IMR-90 (cell line): Measurements from ENCODE around the gene CABCOCO1. TPM values are rescaled to one million over a fixed set of nuclear protein-coding genes. Genes with fewer than 3 reads are reported as not detected.

ENCODE experiments used
- ATAC-seq: fragments of 200-7000 bp; cut with Tn5 transposase; 2 replicates; pipeline ENCODE4 v1.9.1; 2020; ENCODE audit warnings: low read depth, mild to moderate bottlenecking, moderate library complexity
- BruUV-seq: library from RNA; stranded (reverse); fragments of 400-500 nt; replicated peaks from 2 replicates; lab custom pipeline; 2021; lab: Mats Ljungman, UMichigan
- CTCF ChIA-PET: fragments of 300-600 bp; formaldehyde crosslinking; extraction: SDS; loops from one replicate; lab custom pipeline; 2021; ENCODE audit warnings: antibody characterized with exemption; lab: Yijun Ruan, JAX
- POLR2A ChIA-PET: fragments of 300-600 bp; sonication (Branson Sonifier 250); formaldehyde crosslinking; loops from one replicate; lab custom pipeline; 2022; ENCODE audit warnings: antibody characterized with exemption; ENCODE audit not compliant: unreplicated experiment; lab: Charles Lee
- DNase-seq: peaks from one replicate; pipeline ENCODE4 v3.0.0; 2013
- H2AFZ ChIP-seq: replicated peaks from 2 replicates; pipeline ENCODE3; 2013; ENCODE audit warnings: low read length, mild to moderate bottlenecking; ENCODE audit not compliant: poor library complexity
- H2AK5ac ChIP-seq: 2 replicates; pipeline ENCODE4 v1.6.1; 2013; ENCODE audit warnings: low read depth, low read length, inconsistent platforms
- H2AK9ac ChIP-seq: replicated peaks from 2 replicates; pipeline ENCODE3; 2013; ENCODE audit warnings: mild to moderate bottlenecking, low read depth, low read length, moderate library complexity; ENCODE audit not compliant: poor library complexity
- H2BK120ac ChIP-seq: 2 replicates; pipeline ENCODE4 v1.6.1; 2013; ENCODE audit warnings: low read depth, low read length, inconsistent platforms
- H2BK15ac ChIP-seq: 3 replicates; pipeline ENCODE4 v1.6.1; 2013; ENCODE audit warnings: low read depth, low read length, inconsistent platforms
- H2BK20ac ChIP-seq: 2 replicates; pipeline ENCODE4 v1.6.1; 2013; ENCODE audit warnings: low read depth, mild to moderate bottlenecking, inconsistent platforms, low read length, moderate library complexity
- H2BK5ac ChIP-seq: 2 replicates; pipeline ENCODE4 v1.6.1; 2013; ENCODE audit warnings: mild to moderate bottlenecking, low read depth, low read length, inconsistent platforms; ENCODE audit not compliant: poor library complexity, severe bottlenecking
- H3K14ac ChIP-seq: replicated peaks from 2 replicates; pipeline ENCODE4 v1.6.1; 2013; ENCODE audit warnings: low read depth, low read length, inconsistent platforms
- H3K18ac ChIP-seq: 2 replicates; pipeline ENCODE4 v1.6.1; 2013; ENCODE audit warnings: low read depth, low read length, control low read depth
- H3K23ac ChIP-seq: 2 replicates; pipeline ENCODE4 v1.6.1; 2013; ENCODE audit warnings: low read depth, low read length, inconsistent platforms
- H3K27ac ChIP-seq: 2 replicates; pipeline ENCODE4 v1.5.1; 2013; ENCODE audit warnings: mild to moderate bottlenecking, control low read depth, low read length; ENCODE audit not compliant: insufficient read depth
- H3K27me3 ChIP-seq: 2 replicates; pipeline ENCODE4 v1.6.1; 2013; ENCODE audit warnings: low read length; ENCODE audit not compliant: control insufficient read depth, insufficient read depth
- H3K36me3 ChIP-seq: 2 replicates; pipeline ENCODE4 v1.6.1; 2013; ENCODE audit warnings: low read length, mixed read lengths; ENCODE audit not compliant: control insufficient read depth, insufficient read depth
- H3K4ac ChIP-seq: 2 replicates; pipeline ENCODE4 v1.6.1; 2013; ENCODE audit warnings: low read depth, low read length, inconsistent platforms
- H3K4me1 ChIP-seq: 2 replicates; pipeline ENCODE4 v1.6.1; 2013; ENCODE audit warnings: low read length, mixed read lengths; ENCODE audit not compliant: control insufficient read depth, insufficient read depth
- H3K4me2 ChIP-seq: 2 replicates; pipeline ENCODE4 v1.6.1; 2013; ENCODE audit warnings: low read depth, mild to moderate bottlenecking, control low read depth, low read length, moderate library complexity
- H3K4me3 ChIP-seq: 2 replicates; pipeline ENCODE4 v1.5.1; 2013; ENCODE audit warnings: low read depth, mild to moderate bottlenecking, control low read depth, low read length, moderate library complexity; ENCODE audit not compliant: insufficient read depth
- H3K56ac ChIP-seq: 2 replicates; pipeline ENCODE4 v1.6.1; 2013; ENCODE audit warnings: low read length, inconsistent platforms; ENCODE audit not compliant: insufficient read depth; ENCODE audit errors: extremely low read depth
- H3K79me1 ChIP-seq, 2 experiments: 2 replicates each; pipeline ENCODE4 v1.6.1; 2013; ENCODE audit warnings: low read length in 2 of 2, inconsistent platforms in 1 of 2, low read depth in 1 of 2
- H3K9ac ChIP-seq: 2 replicates; pipeline ENCODE4 v1.6.1; 2013; ENCODE audit warnings: low read depth, low read length, control low read depth
- H3K9me1 ChIP-seq: 2 replicates; pipeline ENCODE4 v1.6.1; 2013; ENCODE audit warnings: low read length, inconsistent platforms; ENCODE audit not compliant: insufficient read depth
- H3K9me3 ChIP-seq: 2 replicates; pipeline ENCODE4 v1.6.1; 2013; ENCODE audit warnings: low read length; ENCODE audit not compliant: control insufficient read depth, insufficient read depth
- H4K20me1 ChIP-seq: 2 replicates; pipeline ENCODE4 v1.6.1; 2013; ENCODE audit warnings: low read length, inconsistent platforms; ENCODE audit not compliant: insufficient read depth
- H4K5ac ChIP-seq: 2 replicates; pipeline ENCODE4 v1.6.1; 2013; ENCODE audit warnings: mild to moderate bottlenecking, low read depth, low read length, control low read depth
- H4K8ac ChIP-seq, 2 experiments: 2 replicates each; pipeline ENCODE4 v1.6.1; 2013; ENCODE audit warnings: low read depth in 2 of 2, low read length in 2 of 2, control low read depth in 1 of 2, inconsistent platforms in 1 of 2
- H4K91ac ChIP-seq: 2 replicates; pipeline ENCODE4 v1.6.1; 2013; ENCODE audit warnings: low read depth, low read length, inconsistent platforms; ENCODE audit not compliant: insufficient read depth
- BHLHE40 ChIP-seq: fragments of 150-350 bp; IDR thresholded peaks from 2 replicates; pipeline ENCODE4 v1.6.1; 2016; ENCODE audit warnings: mild to moderate bottlenecking, low read depth, low read length
- CEBPB ChIP-seq: IDR thresholded peaks from 2 replicates; pipeline ENCODE4 v1.6.1; 2012; ENCODE audit warnings: low read depth, low read length, improper control_type of control experiment
- CHD1 ChIP-seq: IDR thresholded peaks from 2 replicates; pipeline ENCODE4 v1.6.1; 2012; ENCODE audit warnings: low read depth, low read length, improper control_type of control experiment
- FOS ChIP-seq: fragments of 150-350 bp; IDR thresholded peaks from 2 replicates; pipeline ENCODE4 v1.6.1; 2016; ENCODE audit warnings: low read depth, low read length
- MAFK ChIP-seq: IDR thresholded peaks from 2 replicates; pipeline ENCODE4 v1.6.1; 2012; ENCODE audit warnings: low read depth, low read length, improper control_type of control experiment
- MAZ ChIP-seq: IDR thresholded peaks from 2 replicates; pipeline ENCODE4 v1.6.1; 2012; ENCODE audit warnings: low read depth, mild to moderate bottlenecking, low read length, improper control_type of control experiment, moderate library complexity, borderline replicate concordance
- MXI1 ChIP-seq: IDR thresholded peaks from 2 replicates; pipeline ENCODE4 v1.6.1; 2012; ENCODE audit warnings: low read depth, mild to moderate bottlenecking, low read length, moderate library complexity, borderline replicate concordance
- NFE2L2 ChIP-seq: fragments of 150-350 bp; IDR thresholded peaks from 2 replicates; pipeline ENCODE4 v1.6.1; 2016; ENCODE audit warnings: low read depth, mild to moderate bottlenecking, low read length
- POLR2A ChIP-seq: IDR thresholded peaks from 2 replicates; pipeline ENCODE4 v1.6.1; 2012; ENCODE audit warnings: mild to moderate bottlenecking, low read depth, low read length
- RAD21 ChIP-seq: IDR thresholded peaks from 2 replicates; pipeline ENCODE4 v1.6.1; 2012; ENCODE audit warnings: low read length, improper control_type of control experiment
- RCOR1 ChIP-seq: IDR thresholded peaks from 2 replicates; pipeline ENCODE4 v1.6.1; 2012; ENCODE audit warnings: mild to moderate bottlenecking, low read length, improper control_type of control experiment; ENCODE audit not compliant: insufficient replicate concordance
- RFX5 ChIP-seq: IDR thresholded peaks from 2 replicates; pipeline ENCODE4 v1.8.0; 2012; ENCODE audit warnings: low read depth, mild to moderate bottlenecking, low read length, moderate library complexity
- SMC3 ChIP-seq: fragments of 150-350 bp; IDR thresholded peaks from 2 replicates; pipeline ENCODE4 v1.6.1; 2016; ENCODE audit warnings: low read depth, mild to moderate bottlenecking, antibody characterized with exemption, low read length, moderate library complexity
- WGBS, 2 experiments: methylation state at CpG; one replicate each; pipeline versions ENCODE4 v1.1.5 to v1.1.7; 2013; ENCODE audit warnings: missing lambda C conversion rate in 2 of 2; ENCODE audit not compliant: insufficient read length in 1 of 2; ENCODE audit errors: extremely low coverage in 2 of 2; 5-methylcytosine and 5-hydroxymethylcytosine counted together
- dilution Hi-C: fragments of 300-500 bp; cut with HindIII; formaldehyde crosslinking; loops from one replicate; pipeline ENCODE4 v1.14.3; 2018; ENCODE audit warnings: low sequenced_read_pairs; ENCODE audit not compliant: unreplicated experiment
- in situ Hi-C: fragments of 300-500 bp; cut with MboI; formaldehyde crosslinking; loops from 3 replicates; pipeline ENCODE4 v1.14.3; 2019; ENCODE audit warnings: low sequenced_read_pairs, inconsistent platforms, mixed read lengths
- intact Hi-C: fragments of 100-400 bp; cut with micrococcal nuclease; formaldehyde crosslinking; loops from 2 replicates; pipeline ENCODE4 v1.10.0; 2022
- polyA plus RNA-seq, 3 experiments: library from polyadenylated mRNA; depleted of rRNA; stranded (reverse); fragments of >200 nt; gene quantifications; 2 replicates each; pipeline ENCODE4 v1.2.3, GENCODE V29; 2012; ENCODE audit warnings: low replicate concordance in 1 of 3
- total RNA-seq: library from RNA; depleted of rRNA; stranded (reverse); fragments of >200 nt; gene quantifications from 2 replicates; pipeline ENCODE4 v1.2.3, GENCODE V29; 2012
- TF ChIP-seq, protein P1 (sequence below): fragments of 150-350 bp; IDR thresholded peaks from 2 replicates; pipeline ENCODE4 v1.6.1; 2017; ENCODE audit warnings: mild to moderate bottlenecking, antibody characterized with exemption, low read length, low read depth
- TF ChIP-seq, protein P2 (sequence below): fragments of 150-350 bp; IDR thresholded peaks from 2 replicates; pipeline ENCODE4 v1.6.1; 2016; ENCODE audit warnings: low read depth, mild to moderate bottlenecking, low read length, moderate library complexity, borderline replicate concordance
- TF ChIP-seq, protein P3 (sequence below): conservative IDR thresholded peaks from 2 replicates; pipeline ENCODE4 v1.5.1; 2012; ENCODE audit warnings: mild to moderate bottlenecking, low read depth, low read length, improper control_type of control experiment

Gene CABCOCO1
- total and polyA plus RNA-seq, 2 of the 4 experiments (the other 2 are of a cell fraction) = 0.18 to 0.31 TPM

DNA sequence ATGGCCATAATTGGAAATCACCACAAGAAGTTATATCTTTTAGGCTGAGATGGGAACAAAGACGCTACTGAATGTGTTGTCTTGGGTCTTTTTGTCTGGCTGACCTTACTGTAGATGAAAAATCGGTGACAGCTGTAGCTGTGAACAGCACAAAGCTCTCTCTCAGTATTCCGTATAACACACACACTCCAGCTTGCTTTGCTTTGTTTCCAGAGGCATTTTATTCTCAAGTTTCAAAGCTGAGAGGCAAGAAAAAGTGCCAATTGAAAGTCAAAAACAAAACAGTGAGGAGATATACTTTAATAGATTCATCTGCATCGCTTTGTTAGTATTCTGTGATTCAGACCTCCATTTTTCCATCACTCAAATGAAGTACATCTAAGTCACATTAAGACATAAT, 39.6 kb upstream of the CABCOCO1 start:
- H2BK20ac ChIP-seq = peak overlapping the region; percentile 52
- no peak for TF ChIP-seq MAZ
- no peak for TF ChIP-seq MXI1
- no peak for TF ChIP-seq CEBPB
- no peak for TF ChIP-seq RFX5
- TF ChIP-seq, protein P1, sequence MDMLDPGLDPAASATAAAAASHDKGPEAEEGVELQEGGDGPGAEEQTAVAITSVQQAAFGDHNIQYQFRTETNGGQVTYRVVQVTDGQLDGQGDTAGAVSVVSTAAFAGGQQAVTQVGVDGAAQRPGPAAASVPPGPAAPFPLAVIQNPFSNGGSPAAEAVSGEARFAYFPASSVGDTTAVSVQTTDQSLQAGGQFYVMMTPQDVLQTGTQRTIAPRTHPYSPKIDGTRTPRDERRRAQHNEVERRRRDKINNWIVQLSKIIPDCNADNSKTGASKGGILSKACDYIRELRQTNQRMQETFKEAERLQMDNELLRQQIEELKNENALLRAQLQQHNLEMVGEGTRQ = no peak
- TF ChIP-seq BHLHE40 = no peak
- no peak for TF ChIP-seq CHD1
- TF ChIP-seq POLR2A = no peak
- no peak for TF ChIP-seq MAFK
- no peak for TF ChIP-seq RCOR1
- TF ChIP-seq RAD21 = no peak
- TF ChIP-seq, protein P2, sequence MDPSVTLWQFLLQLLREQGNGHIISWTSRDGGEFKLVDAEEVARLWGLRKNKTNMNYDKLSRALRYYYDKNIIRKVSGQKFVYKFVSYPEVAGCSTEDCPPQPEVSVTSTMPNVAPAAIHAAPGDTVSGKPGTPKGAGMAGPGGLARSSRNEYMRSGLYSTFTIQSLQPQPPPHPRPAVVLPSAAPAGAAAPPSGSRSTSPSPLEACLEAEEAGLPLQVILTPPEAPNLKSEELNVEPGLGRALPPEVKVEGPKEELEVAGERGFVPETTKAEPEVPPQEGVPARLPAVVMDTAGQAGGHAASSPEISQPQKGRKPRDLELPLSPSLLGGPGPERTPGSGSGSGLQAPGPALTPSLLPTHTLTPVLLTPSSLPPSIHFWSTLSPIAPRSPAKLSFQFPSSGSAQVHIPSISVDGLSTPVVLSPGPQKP = no peak
- TF ChIP-seq FOS = no peak
- TF ChIP-seq, protein P3, sequence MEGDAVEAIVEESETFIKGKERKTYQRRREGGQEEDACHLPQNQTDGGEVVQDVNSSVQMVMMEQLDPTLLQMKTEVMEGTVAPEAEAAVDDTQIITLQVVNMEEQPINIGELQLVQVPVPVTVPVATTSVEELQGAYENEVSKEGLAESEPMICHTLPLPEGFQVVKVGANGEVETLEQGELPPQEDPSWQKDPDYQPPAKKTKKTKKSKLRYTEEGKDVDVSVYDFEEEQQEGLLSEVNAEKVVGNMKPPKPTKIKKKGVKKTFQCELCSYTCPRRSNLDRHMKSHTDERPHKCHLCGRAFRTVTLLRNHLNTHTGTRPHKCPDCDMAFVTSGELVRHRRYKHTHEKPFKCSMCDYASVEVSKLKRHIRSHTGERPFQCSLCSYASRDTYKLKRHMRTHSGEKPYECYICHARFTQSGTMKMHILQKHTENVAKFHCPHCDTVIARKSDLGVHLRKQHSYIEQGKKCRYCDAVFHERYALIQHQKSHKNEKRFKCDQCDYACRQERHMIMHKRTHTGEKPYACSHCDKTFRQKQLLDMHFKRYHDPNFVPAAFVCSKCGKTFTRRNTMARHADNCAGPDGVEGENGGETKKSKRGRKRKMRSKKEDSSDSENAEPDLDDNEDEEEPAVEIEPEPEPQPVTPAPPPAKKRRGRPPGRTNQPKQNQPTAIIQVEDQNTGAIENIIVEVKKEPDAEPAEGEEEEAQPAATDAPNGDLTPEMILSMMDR = no peak
- TF ChIP-seq SMC3 = no peak
- no peak for TF ChIP-seq NFE2L2
- ATAC-seq (peak; percentile 33), DNase-seq (no peak)
- no peaks in the 10 kb centered on the region for H3K27me3 ChIP-seq
- peak overlapping the region; percentile 40; the same call in 2 of the 3 replicates for H2BK15ac ChIP-seq
- H4K5ac ChIP-seq = peak overlapping the region; percentile 99
- no peak overlapping the region for H3K4me3 ChIP-seq
- H2BK120ac ChIP-seq = peak overlapping the region; percentile 86
- peaks cover 13% of the 10 kb centered on the region for H3K4me1 ChIP-seq
- no peaks in the 10 kb centered on the region for H3K36me3 ChIP-seq
- peak overlapping the region; percentile 50 for H3K14ac ChIP-seq
- ChIA-PET POLR2A (no interaction called here), CTCF (interaction anchor here (1.1 kb wide), 1 partner anchor 64 kb away, joined by 3 read pairs; no protein-coding TSS in a partner anchor)
- H2AFZ ChIP-seq = peak overlapping the region; percentile 3
- no peaks in the 10 kb centered on the region for H3K79me1 ChIP-seq
- intact Hi-C loops (no loop called here), dilution Hi-C loops (no loop called here), in situ Hi-C loops (no loop called here)
- no peaks in the 10 kb centered on the region for H4K20me1 ChIP-seq
- peak overlapping the region; percentile 11; the same call in 1 of the 2 replicates for H3K4me2 ChIP-seq
- peak overlapping the region; percentile 55; the same call in 1 of the 2 replicates for H3K9ac ChIP-seq
- peak overlapping the region; percentile 27 for H3K4ac ChIP-seq
- WGBS, 2 experiments = 0% methylated on average over 1 of the region's 4 CpGs; no CpG with 5 or more reads in 1 of the 2 experiments
- no TSS peak for BruUV-seq
- H4K8ac ChIP-seq = peak overlapping the region; percentile 39 to 65; a peak in 2 of 4 replicates
- H3K9me3 ChIP-seq = no peaks in the 10 kb centered on the region
- H4K91ac ChIP-seq = peak overlapping the region; percentile 59
- H3K9me1 ChIP-seq = peaks cover 3% of the 10 kb centered on the region; the same call in 1 of the 2 replicates
- peak overlapping the region; percentile 90 for H3K18ac ChIP-seq
- peak overlapping the region; percentile 82 for H3K23ac ChIP-seq
- H2AK9ac ChIP-seq = no peak overlapping the region
- peak overlapping the region; percentile 40; the same call in 1 of the 2 replicates for H3K56ac ChIP-seq
- peak overlapping the region; percentile 14; the same call in 1 of the 2 replicates for H2AK5ac ChIP-seq
- H3K27ac ChIP-seq = peak overlapping the region; percentile 56; the same call in 1 of the 2 replicates
- H2BK5ac ChIP-seq = peak overlapping the region; percentile 95
